Small intestine (tissue), 7 donors: ENCODE results near the gene ARID5B. TPM values are rescaled to one million over a fixed set of nuclear protein-coding genes. Genes with fewer than 3 reads are reported as not detected.

Experiments
- DNase-seq, 2 donors: peaks; one replicate each; pipeline versions ENCODE4 v3.0.0 to v3.0.0-alpha.2; 2013
- FAIRE-seq: peaks from 2 replicates; lab custom pipeline; 2012; peaks lifted over from hg19 to GRCh38; lab: Jason Lieb, UNC
- H3K27ac ChIP-seq, 3 donors: one replicate each; pipeline ENCODE4 v1.5.1; 2013; ENCODE audit warnings: low read length in 2 of 3, mild to moderate bottlenecking in 2 of 3, control low read depth in 1 of 3, inconsistent platforms in 1 of 3, low read depth in 1 of 3, moderate library complexity in 1 of 3
- H3K27me3 ChIP-seq, 3 donors: one replicate each; pipeline ENCODE4 v1.6.1; 2013; ENCODE audit warnings: low read length in 3 of 3, inconsistent platforms in 1 of 3; ENCODE audit not compliant: control insufficient read depth in 3 of 3, insufficient read depth in 3 of 3
- H3K36me3 ChIP-seq, 3 donors: one replicate each; pipeline ENCODE4 v1.6.1; 2013; ENCODE audit warnings: low read length in 3 of 3, inconsistent platforms in 1 of 3, low read depth in 1 of 3, mild to moderate bottlenecking in 1 of 3, moderate library complexity in 1 of 3; ENCODE audit not compliant: control insufficient read depth in 3 of 3, insufficient read depth in 2 of 3
- H3K4me1 ChIP-seq, 3 donors: one replicate each; pipeline ENCODE4 v1.6.1; 2013; ENCODE audit warnings: low read length in 2 of 3, inconsistent platforms in 1 of 3, low read depth in 1 of 3, mild to moderate bottlenecking in 1 of 3, moderate library complexity in 1 of 3; ENCODE audit not compliant: control insufficient read depth in 3 of 3, insufficient read depth in 2 of 3
- H3K4me3 ChIP-seq, 3 donors: one replicate each; pipeline ENCODE4 v1.5.1; 2013; ENCODE audit warnings: low read length in 3 of 3, control low read depth in 1 of 3, inconsistent platforms in 1 of 3, low read depth in 1 of 3, mild to moderate bottlenecking in 1 of 3, moderate library complexity in 1 of 3
- H3K9me3 ChIP-seq, 2 donors: one replicate each; pipeline ENCODE4 v1.6.1; 2013; ENCODE audit warnings: low read depth in 1 of 2, low read length in 1 of 2; ENCODE audit not compliant: control insufficient read depth in 2 of 2, insufficient read depth in 1 of 2
- WGBS, 3 donors: extraction: QIAGEN DNeasy Blood & Tissue Kit; methylation state at CpG; one replicate each; pipeline ENCODE4 v1.1.7; 2013; 5-methylcytosine and 5-hydroxymethylcytosine counted together
- polyA plus RNA-seq, 4 donors: library from polyadenylated mRNA; stranded (reverse) in 3 of 4; unstranded in 1 of 4; fragments of 200-250 nt in 3 of 4; fragments of 120-200 nt in 1 of 4; gene quantifications; one replicate each; pipeline versions ENCODE4 v1.2.1 to v1.2.3, GENCODE V29; 2013
- donor health status: healthy with polysubstance abuse.
- donor health status: control.
- donor health status: control.
- donor health status: Bipolar disorder and iron deficiency.
- donor health status: healthy.

Gene ARID5B
- polyA plus RNA-seq, 4 donors, result 1.1 to 24.6 (median 6.7) TPM

DNA sequence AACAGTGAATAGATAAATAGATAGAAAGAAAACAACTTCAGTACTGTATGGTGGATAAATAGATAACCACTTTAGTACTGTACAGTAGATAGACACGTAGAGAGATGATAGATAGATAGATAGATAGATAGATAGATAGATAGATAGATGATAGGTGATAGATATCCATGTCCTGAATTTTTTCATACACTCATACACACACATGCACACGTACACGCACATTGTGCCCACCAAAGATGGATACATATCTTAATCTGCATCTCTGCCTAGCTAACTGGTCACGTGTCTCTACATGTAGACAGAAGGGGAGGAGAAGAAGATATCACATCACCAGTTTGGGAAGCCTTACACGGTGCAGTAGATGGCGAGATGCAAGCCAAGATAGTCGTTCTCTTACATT, 99.2 kb downstream of the ARID5B start:
- Histone ChIP-seq H3K36me3 (peaks cover 0 to 20% (median 2%) of the 10 kb centered on the region in 3 donors), H3K4me3 (no peak overlapping the region), H3K4me1 (peaks cover 1 to 11% (median 2%) of the 10 kb centered on the region in 3 donors), H3K27me3 (no peaks in the 10 kb centered on the region), H3K27ac (no peak overlapping the region), H3K9me3 (no peaks in the 10 kb centered on the region)
- FAIRE-seq, result no peak
- no peak for DNase-seq
- WGBS, 3 donors, result 87 to 93% (median 92%) methylated on average over 7 of the region's 7 CpGs

DNA sequence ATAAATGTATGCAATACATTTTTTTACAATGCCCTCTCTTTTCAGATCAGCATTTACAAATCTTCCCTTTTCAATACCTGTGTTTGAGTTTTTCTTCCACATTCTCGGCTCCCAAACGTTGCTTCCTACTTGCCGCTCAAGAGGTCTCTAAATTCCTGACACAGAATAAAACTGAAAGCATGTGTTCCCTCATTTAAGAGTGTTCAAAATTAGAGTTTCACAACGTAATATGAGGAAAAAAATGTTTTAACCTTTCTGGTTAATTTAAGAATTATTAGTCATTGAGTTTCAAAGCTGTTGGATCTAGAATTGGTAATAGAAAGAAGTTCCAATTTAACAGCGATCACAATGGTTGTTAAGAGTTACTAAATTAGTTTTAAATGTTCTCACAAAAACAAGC, 100.4 kb downstream of the ARID5B start:
- FAIRE-seq, result no peak
- H3K27me3 ChIP-seq, result no peaks in the 10 kb centered on the region
- peaks cover 0 to 20% (median 2%) of the 10 kb centered on the region in 3 donors for H3K36me3 ChIP-seq
- 63 to 75% (median 64%) methylated on average over 5 of the region's 5 CpGs for WGBS, 3 donors
- H3K4me1 ChIP-seq, result peaks cover 0 to 11% (median 2%) of the 10 kb centered on the region in 3 donors
- H3K27ac ChIP-seq, result no peak overlapping the region
- no peak for DNase-seq
- no peak overlapping the region for H3K4me3 ChIP-seq
- H3K9me3 ChIP-seq, result no peaks in the 10 kb centered on the region

DNA sequence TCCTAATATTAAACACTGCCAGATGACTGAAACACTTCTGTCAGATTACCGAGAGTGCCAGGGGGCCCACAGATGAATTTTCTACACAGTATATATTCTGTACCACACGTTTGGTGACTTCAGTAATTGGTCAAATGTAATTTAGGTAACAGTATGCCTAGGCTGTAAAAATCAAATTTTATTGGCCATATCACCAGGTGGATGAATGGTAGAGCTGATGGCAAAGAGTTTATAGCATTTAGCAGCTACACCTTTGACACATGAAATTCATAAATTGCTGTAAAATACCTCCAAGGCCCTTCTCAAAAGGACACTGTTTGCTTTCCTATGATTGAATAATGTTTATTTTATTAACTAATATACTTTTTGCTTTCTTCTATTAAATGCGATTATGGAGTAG, 101.3 kb downstream of the ARID5B start:
- H3K4me1 ChIP-seq, result peaks cover 0 to 11% (median 2%) of the 10 kb centered on the region in 3 donors
- H3K27me3 ChIP-seq, result no peaks in the 10 kb centered on the region
- H3K4me3 ChIP-seq, result no peak overlapping the region
- no peak overlapping the region for H3K27ac ChIP-seq
- H3K36me3 ChIP-seq, result peaks cover 0 to 20% (median 2%) of the 10 kb centered on the region in 3 donors
- WGBS, 3 donors, result 46 to 70% (median 59%) methylated on average over 3 of the region's 3 CpGs
- no peaks in the 10 kb centered on the region for H3K9me3 ChIP-seq
- no peak for FAIRE-seq
- no peak for DNase-seq

DNA sequence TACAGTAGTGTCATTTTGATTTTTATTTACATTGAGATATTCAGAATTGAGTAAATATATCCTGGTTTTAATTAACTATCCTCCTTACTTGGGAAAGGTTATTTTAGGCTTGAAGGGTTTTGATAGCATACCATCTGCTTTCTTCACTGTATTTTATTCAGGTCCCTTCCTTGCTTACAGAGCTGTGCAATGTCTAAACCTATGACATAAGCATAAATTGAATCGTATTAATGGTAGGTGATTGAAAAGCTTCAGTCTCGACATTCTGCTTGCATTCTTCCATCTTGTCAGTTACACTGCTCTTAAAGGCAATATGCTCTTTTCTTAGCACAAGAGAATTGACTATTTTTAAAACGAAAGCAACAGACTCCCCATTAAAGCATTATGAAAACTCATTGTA, 102.5 kb downstream of the ARID5B start:
- peaks cover 0 to 17% (median 2%) of the 10 kb centered on the region in 3 donors for H3K4me1 ChIP-seq
- H3K27ac ChIP-seq, result no peak overlapping the region
- FAIRE-seq (no peak), DNase-seq (no peak)
- no peaks in the 10 kb centered on the region for H3K9me3 ChIP-seq
- H3K36me3 ChIP-seq, result peaks cover 0 to 17% (median 2%) of the 10 kb centered on the region in 3 donors
- whole genome bisulfite sequencing, 3 donors, result 52 to 64% (median 53%) methylated on average over 3 of the region's 3 CpGs
- no peak overlapping the region for H3K4me3 ChIP-seq
- no peaks in the 10 kb centered on the region for H3K27me3 ChIP-seq

- H3K27ac ChIP-seq, result no peak overlapping the region
- DNase-seq, result no peak
- H3K27me3 ChIP-seq, result no peaks in the 10 kb centered on the region
- no peaks in the 10 kb centered on the region for H3K9me3 ChIP-seq
- FAIRE-seq, result no peak
- peaks cover 2 to 17% (median 9%) of the 10 kb centered on the region in 3 donors for H3K4me1 ChIP-seq
- peaks cover 0 to 8% (median 2%) of the 10 kb centered on the region in 3 donors for H3K36me3 ChIP-seq
- WGBS, 3 donors, result 79 to 90% (median 86%) methylated on average over 2 of the region's 2 CpGs
- no peak overlapping the region for H3K4me3 ChIP-seq
Measured at GRCh38 chr10:62005281-62005680, 103.8 kb downstream of the ARID5B start.

DNA sequence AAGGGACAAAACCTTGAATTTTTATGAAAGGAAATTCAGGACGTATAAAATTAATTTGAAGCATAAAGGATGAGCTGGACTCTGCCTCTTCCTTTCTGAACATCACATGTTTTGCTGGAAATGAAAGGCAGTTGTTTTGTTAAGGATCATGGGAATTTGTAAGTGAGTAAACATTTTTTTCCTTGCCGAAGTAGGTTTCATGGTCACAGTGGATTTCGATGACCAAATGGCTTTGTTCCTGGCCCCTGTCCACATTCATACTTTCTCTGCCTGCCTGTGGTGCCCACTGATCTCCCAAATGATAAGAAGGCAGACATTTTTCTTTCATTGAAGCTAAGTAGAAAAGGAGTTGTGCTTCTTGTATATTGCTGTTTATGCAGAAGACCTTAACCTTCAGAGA, 104.2 kb downstream of the ARID5B start:
- Histone ChIP-seq H3K36me3 (peaks cover 0 to 7% (median 2%) of the 10 kb centered on the region in 3 donors), H3K4me3 (no peak overlapping the region), H3K27ac (no peak overlapping the region), H3K9me3 (no peaks in the 10 kb centered on the region), H3K27me3 (no peaks in the 10 kb centered on the region), H3K4me1 (peaks cover 2 to 17% (median 11%) of the 10 kb centered on the region in 3 donors)
- DNase-seq, result no peak
- WGBS, 3 donors, result 61 to 78% (median 66%) methylated on average over 3 of the region's 3 CpGs
- FAIRE-seq, result no peak

GRCh38 chr10:62007145-62007544, 105.6 kb downstream of the ARID5B start:
- Histone ChIP-seq H3K27ac (no peak overlapping the region), H3K27me3 (no peaks in the 10 kb centered on the region), H3K9me3 (no peaks in the 10 kb centered on the region), H3K4me3 (no peak overlapping the region), H3K4me1 (peaks cover 5 to 23% (median 19%) of the 10 kb centered on the region in 3 donors), H3K36me3 (peaks cover 0 to 10% (median 0%) of the 10 kb centered on the region in 3 donors)
- no peak for DNase-seq
- WGBS, 3 donors, result 68 to 89% (median 77%) methylated on average over 2 of the region's 2 CpGs
- no peak for FAIRE-seq

- no peaks in the 10 kb centered on the region for H3K9me3 ChIP-seq
- FAIRE-seq, result no peak
- DNase-seq, result peak in 1 of 2 donors; percentile 25
- H3K36me3 ChIP-seq, result peaks cover 0 to 12% (median 0%) of the 10 kb centered on the region in 3 donors
- H3K27ac ChIP-seq, result no peak overlapping the region
- H3K4me1 ChIP-seq, result peaks cover 5 to 19% (median 15%) of the 10 kb centered on the region in 3 donors
- H3K4me3 ChIP-seq, result no peak overlapping the region
- WGBS, 3 donors, result 90 to 93% (median 91%) methylated on average over 6 of the region's 6 CpGs
- no peaks in the 10 kb centered on the region for H3K27me3 ChIP-seq
Measured at GRCh38 chr10:62008196-62008595, 106.7 kb downstream of the ARID5B start.

DNA sequence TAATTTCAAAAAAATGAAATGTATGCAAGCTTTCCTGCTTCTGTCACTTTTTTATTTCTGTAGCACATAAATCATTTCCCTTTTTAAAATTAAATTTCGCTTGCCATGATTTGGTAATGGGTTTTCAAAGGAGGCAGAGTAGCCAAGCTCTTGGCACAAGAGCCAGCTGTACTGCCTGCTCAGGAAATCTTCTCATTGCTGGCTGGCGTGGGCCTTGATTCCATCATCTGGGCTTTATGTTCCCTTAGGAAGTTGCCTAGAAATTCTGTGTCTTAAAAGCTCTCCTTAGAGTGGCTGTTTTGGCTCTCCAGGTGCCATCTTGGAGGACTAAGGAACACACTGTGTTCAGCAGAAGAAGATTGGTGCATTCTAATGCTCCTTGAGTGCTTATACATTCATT, 107.4 kb downstream of the ARID5B start:
- Histone ChIP-seq H3K4me3 (no peak overlapping the region), H3K27ac (no peak overlapping the region), H3K4me1 (peaks cover 5 to 19% (median 14%) of the 10 kb centered on the region in 3 donors), H3K36me3 (peaks cover 0 to 12% (median 0%) of the 10 kb centered on the region in 3 donors), H3K9me3 (no peaks in the 10 kb centered on the region), H3K27me3 (no peaks in the 10 kb centered on the region)
- WGBS, 3 donors, result 84 to 95% (median 89%) methylated on average over 2 of the region's 2 CpGs
- DNase-seq, result no peak
- FAIRE-seq, result no peak
